ENCODE data around the gene RSPH9.

The RSPH9 gene, protein sequence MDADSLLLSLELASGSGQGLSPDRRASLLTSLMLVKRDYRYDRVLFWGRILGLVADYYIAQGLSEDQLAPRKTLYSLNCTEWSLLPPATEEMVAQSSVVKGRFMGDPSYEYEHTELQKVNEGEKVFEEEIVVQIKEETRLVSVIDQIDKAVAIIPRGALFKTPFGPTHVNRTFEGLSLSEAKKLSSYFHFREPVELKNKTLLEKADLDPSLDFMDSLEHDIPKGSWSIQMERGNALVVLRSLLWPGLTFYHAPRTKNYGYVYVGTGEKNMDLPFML

DNA sequence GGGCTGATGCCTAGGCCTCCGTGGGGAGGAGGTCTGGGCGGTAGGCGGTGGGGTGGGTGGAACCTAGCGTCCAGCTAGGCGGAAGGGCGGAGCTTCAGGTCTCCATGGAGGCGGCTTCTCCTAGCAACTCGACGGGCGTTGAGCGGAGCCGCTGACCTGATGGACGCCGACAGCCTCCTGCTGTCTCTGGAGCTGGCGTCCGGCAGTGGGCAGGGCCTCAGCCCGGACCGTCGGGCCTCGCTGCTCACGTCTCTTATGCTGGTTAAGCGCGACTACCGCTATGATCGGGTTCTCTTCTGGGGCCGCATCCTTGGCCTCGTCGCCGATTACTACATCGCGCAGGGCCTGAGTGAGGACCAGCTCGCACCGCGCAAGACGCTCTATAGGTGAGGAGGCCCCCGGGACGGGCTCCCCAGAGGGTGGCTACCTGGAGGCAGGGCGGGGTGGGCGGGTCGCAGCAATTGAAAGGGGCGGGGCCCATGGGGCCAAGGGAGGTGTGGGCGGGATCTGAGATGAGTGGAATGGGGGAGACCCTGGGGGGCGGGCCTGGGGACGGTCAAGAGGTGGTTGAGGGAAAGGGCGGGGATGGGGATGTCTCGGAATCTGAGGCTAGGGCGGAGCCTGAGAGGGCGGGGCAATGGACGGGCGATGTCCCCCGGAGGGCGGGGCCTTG, at the start of gene RSPH9:
Gene RSPH9 (plus strand): TSS at position 97 of the 673 bp plus-strand sequence. CDS start 63 bp downstream, at position 160.
- DNase-seq = peak; percentile 77

DNA sequence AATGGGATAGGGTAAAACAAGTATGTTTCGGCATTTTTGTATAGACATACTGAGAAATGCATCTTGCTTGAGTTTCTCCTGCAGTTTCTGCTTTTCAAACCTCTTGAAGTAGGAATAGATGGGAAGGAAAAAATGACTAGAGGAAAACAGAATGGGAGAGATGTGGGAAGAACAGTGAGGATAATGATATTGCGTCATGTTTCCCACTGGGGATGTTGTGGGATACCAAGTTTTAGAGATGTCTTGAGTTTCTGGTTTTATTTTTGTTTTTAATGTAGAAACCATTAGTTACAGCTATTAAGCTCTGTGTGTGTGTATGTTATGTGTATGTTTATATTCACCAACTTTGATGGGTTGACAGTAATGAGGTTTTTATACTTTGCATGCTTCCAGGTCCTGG, 44.2 kb upstream of the RSPH9 start:
- no peak for DNase-seq

GRCh38 chr6:43604174-43604573, 40.7 kb upstream of the RSPH9 start:
- DNase-seq = no peak

GRCh38 chr6:43606019-43606418, 38.8 kb upstream of the RSPH9 start:
- DNase-seq = no peak

GRCh38 chr6:43608310-43608763, 36.5 kb upstream of the RSPH9 start:
- peak; percentile 72 for DNase-seq

DNA sequence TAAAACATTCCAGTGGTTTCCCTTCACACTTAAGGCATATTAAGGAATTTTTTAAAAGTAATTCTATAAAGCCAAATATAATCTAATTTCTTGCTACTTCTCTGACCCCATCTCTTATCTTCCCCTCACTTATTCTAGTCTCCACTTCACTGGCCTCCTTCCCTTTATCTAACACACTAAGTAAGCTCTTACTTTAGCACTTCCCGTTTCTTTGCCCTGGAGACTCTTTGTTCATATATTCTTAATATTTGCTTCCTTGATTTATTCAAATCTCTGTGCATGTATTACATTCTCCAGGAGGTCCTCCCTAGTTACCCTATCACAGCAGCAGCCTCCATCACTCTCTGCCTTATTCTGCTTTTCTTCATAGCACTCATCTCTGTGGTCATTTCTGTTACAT, 36.0 kb upstream of the RSPH9 start:
- no peak for DNase-seq

DNA sequence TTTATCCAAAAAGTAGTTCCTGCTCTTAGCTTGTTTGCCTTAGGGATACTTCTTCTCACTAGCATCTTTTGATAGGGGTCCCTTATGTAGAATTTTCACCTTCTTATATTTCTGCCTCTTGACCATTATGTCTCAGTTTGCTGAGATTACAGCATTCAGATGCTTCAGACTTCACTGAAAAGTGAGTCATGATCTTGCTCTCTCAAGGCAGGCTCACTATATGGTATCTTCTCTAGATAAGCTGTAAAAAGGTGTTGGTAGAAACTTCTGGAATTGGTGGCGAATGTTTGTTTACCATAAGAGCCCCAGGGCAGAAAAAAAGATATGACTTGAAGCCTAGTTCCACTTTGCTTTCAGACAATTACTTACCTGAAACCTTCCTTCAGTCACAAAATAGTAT, 35.4 kb upstream of the RSPH9 start:
- no peak for DNase-seq

DNA sequence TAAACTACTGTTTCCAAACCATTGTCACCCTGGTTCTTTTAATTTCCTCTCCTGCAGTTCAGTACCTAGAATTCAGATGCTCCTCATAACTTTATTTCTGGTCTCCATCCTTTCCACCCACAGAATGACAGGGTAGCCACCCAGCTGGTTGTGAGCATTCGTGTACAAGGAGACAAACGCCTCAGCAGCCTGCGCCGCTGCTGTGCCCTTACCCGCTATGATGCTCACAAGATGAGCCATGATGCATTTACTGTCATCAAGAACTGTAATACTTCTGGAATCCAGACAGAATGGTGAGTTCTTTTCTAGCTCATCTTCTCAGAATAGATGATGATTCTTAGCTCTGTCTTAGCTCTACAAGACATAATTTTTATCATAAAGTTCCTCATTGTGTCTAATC, 34.4 kb upstream of the RSPH9 start:
- no peak for DNase-seq

DNA sequence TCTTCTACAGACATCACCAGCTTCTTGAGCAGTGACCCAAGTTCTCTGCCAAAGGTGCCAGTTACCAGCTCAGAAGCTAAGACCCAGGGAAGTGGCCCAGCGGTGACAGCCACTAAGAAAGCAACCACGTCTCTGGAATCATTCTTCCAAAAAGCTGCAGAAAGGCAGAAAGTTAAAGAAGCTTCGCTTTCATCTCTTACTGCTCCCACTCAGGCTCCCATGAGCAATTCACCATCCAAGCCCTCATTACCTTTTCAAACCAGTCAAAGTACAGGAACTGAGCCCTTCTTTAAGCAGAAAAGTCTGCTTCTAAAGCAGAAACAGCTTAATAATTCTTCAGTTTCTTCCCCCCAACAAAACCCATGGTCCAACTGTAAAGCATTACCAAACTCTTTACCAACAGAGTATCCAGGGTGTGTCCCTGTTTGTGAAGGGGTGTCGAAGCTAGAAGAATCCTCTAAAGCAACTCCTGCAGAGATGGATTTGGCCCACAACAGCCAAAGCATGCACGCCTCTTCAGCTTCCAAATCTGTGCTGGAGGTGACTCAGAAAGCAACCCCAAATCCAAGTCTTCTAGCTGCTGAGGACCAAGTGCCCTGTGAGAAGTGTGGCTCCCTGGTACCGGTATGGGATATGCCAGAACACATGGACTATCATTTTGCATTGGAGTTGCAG, 31.0 kb upstream of the RSPH9 start:
- DNase-seq = no peak

DNA sequence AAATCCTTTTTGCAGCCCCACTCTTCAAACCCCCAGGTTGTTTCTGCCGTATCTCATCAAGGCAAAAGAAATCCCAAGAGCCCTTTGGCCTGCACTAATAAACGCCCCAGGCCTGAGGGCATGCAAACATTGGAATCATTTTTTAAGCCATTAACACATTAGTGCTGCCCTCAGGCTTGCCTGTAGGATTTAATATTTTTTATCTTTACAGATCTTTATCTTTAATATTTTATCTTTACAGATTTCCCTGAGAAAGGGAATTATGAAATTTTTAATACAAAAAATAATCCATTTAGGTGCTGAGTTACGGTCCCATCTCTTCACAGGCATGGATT, 30.5 kb upstream of the RSPH9 start:
- DNase-seq = no peak

GRCh38 chr6:43616725-43617472, 27.9 kb upstream of the RSPH9 start:
- no peak for DNase-seq

DNA sequence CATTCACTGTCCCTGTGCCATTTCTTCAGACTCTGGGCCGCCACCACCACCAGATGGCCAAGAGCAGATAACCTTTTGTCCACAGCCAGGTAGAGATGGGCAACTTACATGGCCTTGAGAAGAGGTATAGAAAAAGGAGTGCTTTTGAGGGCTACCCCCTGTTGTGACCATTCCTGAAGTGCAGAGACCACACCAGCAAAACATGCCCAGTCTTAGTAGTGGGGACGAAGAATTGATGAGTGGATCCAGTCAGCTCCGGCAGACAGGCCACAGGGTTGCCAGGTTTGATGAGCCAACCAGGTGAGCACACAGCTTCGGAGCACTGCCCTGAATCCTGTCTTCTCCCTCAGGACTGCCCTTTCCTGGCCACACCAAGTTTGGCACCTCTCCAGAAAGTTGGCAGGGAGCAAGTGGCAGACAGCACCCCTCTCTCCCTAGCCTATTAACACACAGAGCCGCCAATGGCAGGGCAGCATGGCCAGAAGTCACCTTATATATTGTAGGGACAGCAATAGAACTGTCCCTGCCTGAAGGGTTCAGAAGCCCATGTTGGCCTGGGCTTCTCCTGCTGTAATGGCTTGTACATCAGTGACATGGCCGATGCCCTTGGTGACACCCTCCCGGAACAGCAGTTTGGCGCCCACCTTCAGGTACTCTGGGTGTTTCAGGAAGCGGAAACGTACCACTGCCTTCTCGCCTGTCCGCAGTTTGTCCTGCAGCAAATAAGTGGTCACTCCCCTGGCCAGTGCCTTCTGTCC, 23.6 kb upstream of the RSPH9 start:
- DNase-seq = no peak

DNA sequence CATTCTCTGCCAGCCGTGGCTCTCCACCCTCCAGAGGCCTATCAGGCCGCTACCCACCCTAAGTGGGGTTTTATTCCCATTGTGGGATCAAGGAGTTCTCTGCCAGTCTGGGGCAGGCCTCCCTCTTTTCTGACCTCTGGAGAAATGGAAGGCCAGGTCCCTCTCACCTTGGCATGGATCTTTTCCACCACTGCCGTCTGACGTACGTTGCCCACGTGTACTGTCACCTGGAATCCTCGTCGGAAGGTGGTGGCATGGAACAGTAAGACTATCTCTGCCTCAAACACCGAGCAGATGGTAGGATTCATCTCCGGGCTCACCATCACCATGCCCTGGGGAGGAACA, 23.0 kb upstream of the RSPH9 start:
- no peak for DNase-seq

DNA sequence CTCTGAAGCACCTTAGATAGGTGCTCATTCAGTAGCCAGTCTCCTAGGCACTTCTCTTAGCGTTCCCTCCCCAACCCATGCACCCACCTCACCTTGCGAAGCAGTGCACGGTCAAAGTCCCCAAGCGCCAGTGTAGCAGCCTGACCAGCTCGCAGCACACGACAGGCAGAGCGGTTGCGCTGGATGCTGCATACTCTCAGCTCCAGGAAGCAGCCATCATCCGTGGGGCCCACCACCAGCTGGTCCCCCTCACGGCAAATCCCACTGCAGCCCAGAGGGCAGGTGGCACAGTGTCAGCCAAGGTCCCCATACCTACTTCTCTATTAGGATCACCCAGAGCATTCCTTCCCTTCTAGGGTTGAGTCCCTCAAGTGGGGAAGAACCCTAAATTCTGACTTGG, 22.3 kb upstream of the RSPH9 start:
- DNase-seq = no peak

GRCh38 chr6:43623880-43624785, 20.7 kb upstream of the RSPH9 start:
- DNase-seq = no peak

DNA sequence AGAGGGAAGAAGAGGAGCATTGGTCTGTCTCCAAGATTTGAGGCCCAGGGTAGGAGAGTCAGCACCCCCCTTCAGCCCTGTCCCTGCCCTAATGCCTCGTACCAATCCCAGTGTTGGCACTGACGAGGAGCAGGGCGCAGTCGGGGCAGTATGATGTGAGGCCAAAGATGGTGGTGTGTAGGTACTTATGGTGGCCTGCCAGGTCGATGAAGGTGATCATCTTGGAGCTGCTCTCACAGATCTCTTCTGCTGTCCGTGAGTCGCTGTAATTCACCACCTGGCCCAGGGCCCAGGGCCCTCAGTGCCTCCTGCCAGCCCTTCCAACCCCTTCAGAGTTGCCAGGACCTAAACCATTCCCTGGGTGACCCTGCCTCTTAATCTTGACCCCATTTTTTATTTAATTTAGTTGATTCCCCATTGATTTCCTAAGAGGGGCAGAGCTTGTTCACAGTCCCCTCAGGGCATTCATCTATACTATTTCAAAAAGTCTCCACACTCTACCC, 20.0 kb upstream of the RSPH9 start:
- no peak for DNase-seq

- no peak for DNase-seq
Observed at GRCh38 chr6:43625393-43625992, 19.3 kb upstream of the RSPH9 start.

GRCh38 chr6:43627008-43627825, 17.6 kb upstream of the RSPH9 start:
- DNase-seq = no peak

DNA sequence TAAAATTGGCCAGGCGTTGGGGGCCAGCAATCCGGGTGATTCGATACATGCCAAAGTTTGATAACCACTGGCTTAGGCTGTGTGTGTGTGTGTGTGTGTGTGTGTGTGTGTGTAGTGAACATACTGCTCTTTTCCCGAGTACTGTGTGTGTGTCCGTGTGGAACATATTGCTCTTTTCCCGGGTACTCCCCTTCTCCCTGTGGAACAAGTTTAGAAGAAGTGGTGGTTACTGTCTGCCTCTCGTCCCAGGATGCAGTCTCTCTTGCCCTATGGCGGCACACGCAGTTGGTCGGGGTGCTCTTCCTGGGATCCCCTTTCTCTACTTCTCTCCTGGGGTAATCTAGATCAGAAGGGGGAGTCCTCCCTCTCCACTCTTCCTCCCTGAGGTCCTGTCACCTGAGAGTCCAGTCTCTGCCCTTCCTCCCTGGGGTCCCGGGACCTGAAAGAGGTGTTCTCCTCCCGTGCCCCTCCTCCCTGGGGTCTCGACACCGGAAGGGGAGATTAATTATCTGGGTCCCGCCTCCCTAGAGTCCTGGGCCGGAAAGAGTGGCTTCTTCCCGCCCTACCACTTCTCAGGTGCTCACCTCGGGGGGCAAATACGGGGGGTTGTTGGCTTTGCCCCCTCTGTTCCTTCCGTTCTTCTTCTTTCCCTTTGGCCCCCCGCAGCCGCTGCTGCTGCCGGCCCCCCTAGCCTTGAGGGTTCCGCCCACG, 16.3 kb upstream of the RSPH9 start:
- DNase-seq = peak; percentile 63

Measured in CD4-positive, alpha-beta T cell treated with Interleukin-17A for 4 hours (primary cell).